HFF-Myc (cell line): ENCODE results near the gene KLHL29.
"Not testable (repeated sequence)": the region's sequence is repeated elsewhere in the genome, so short reads cannot be mapped to it uniquely, and the experiment has no call there.

Experiments
- DNase-seq: peaks from one replicate; pipeline ENCODE4 v3.0.0-alpha.2; 2011; ENCODE audit warnings: low read depth; ENCODE audit errors: extremely low read depth
- H3K4me3 ChIP-seq: replicated peaks from 2 replicates; pipeline ENCODE4 v1.5.1; 2011; ENCODE audit warnings: low read depth, mild to moderate bottlenecking, control low read depth, low read length
- TF ChIP-seq, protein P1 (sequence below): IDR thresholded peaks from 2 replicates; pipeline ENCODE4 v1.5.1; 2012; ENCODE audit warnings: mild to moderate bottlenecking, low read depth, low read length, control low read depth; ENCODE audit errors: missing control alignments

The KLHL29 gene

GRCh38 chr2:23720705-23721453, 335.9 kb downstream of the KLHL29 start:
- TF ChIP-seq, protein P1, sequence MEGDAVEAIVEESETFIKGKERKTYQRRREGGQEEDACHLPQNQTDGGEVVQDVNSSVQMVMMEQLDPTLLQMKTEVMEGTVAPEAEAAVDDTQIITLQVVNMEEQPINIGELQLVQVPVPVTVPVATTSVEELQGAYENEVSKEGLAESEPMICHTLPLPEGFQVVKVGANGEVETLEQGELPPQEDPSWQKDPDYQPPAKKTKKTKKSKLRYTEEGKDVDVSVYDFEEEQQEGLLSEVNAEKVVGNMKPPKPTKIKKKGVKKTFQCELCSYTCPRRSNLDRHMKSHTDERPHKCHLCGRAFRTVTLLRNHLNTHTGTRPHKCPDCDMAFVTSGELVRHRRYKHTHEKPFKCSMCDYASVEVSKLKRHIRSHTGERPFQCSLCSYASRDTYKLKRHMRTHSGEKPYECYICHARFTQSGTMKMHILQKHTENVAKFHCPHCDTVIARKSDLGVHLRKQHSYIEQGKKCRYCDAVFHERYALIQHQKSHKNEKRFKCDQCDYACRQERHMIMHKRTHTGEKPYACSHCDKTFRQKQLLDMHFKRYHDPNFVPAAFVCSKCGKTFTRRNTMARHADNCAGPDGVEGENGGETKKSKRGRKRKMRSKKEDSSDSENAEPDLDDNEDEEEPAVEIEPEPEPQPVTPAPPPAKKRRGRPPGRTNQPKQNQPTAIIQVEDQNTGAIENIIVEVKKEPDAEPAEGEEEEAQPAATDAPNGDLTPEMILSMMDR: no peak
- H3K4me3 ChIP-seq: no peak overlapping the region
- no peak for DNase-seq

- H3K4me3 ChIP-seq: no peak overlapping the region
- TF ChIP-seq, protein P1: no peak
- DNase-seq: no peak
These were observed 336.5 kb downstream of the KLHL29 start for GRCh38 chr2:23721454-23721826.

GRCh38 chr2:23722255-23722654, 337.3 kb downstream of the KLHL29 start:
- TF ChIP-seq, protein P1: no peak
- H3K4me3 ChIP-seq: no peak overlapping the region

DNA sequence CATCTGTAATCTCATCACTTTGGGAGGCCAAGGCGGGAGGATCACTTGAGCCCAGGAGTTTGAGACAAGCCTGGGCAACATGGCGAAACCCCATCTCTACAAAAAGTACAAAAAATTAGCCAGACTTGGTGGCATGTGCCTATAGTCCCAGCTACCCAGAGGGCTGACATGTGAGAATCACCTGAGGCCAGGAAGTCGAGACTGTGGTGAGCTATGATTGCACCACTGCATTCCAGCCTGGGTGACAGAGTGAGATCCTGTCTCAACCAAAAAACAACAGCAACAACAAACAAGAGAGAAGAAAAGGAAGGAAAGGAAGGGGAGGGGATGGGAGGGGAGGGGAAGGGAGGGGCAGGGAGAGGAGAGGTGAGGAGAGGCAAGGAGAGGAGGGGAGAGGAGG, 338.1 kb downstream of the KLHL29 start:
- H3K4me3 ChIP-seq, DNase-seq: not testable (repeated sequence)

More at GRCh38 chr2:23722255-23722654, 337.3 kb downstream of the KLHL29 start:
- DNase-seq: no peak

GRCh38 chr2:23734416-23734815, 349.4 kb downstream of the KLHL29 start:
- TF ChIP-seq, protein P1: no peak
- no peak overlapping the region for H3K4me3 ChIP-seq
- no peak for DNase-seq

- H3K4me3 ChIP-seq, DNase-seq: not testable (repeated sequence)
These were observed 351.8 kb downstream of the KLHL29 start for GRCh38 chr2:23736783-23737182.

DNA sequence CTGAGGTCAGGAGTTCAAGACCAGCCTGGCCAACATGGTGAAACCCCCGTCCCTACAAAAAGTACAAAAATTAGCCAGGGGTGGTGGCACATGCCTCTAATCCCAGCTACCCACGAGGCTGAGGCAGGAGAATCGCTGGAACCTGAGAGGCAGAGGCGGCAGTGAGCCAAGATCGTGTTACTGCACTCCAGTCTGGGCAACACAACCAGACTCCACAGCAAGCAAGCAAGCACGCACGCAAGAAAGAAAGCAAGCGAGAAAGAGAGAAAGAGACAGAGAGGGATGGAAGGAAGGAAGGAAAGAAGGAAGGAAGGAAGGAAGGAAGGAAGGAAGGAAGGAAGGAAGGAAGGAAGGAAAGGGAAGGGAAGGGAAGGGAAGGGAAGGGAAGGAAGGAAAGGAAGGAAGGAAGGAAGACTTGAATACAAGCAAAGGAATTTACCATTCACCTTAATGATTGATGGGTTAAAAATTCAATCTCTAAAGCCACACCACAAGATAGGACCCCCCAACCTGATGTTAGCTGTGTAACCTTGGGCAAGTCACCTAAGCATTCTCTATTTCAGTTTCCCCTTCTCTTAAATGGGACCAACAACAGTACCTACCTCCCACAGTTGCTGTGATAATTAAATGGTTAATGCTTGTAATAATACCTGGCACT, 360.2 kb downstream of the KLHL29 start:
- DNase-seq: no peak
- H3K4me3 ChIP-seq: no peak overlapping the region
- TF ChIP-seq, protein P1: no peak

GRCh38 chr2:23745726-23746105, 360.7 kb downstream of the KLHL29 start:
- TF ChIP-seq, protein P1: no peak
- DNase-seq: peak; percentile 36
- no peak overlapping the region for H3K4me3 ChIP-seq
